GM20431 (cell line): ENCODE data around the gene TBC1D10A.

Source experiments
- in situ Hi-C: fragments of 300-500 bp; cut with MseI, MboI; formaldehyde crosslinking; loops from one replicate; pipeline ENCODE4 v1.15.0; 2020; ENCODE audit warnings: low sequenced_read_pairs; ENCODE audit not compliant: unreplicated experiment

Gene TBC1D10A

DNA sequence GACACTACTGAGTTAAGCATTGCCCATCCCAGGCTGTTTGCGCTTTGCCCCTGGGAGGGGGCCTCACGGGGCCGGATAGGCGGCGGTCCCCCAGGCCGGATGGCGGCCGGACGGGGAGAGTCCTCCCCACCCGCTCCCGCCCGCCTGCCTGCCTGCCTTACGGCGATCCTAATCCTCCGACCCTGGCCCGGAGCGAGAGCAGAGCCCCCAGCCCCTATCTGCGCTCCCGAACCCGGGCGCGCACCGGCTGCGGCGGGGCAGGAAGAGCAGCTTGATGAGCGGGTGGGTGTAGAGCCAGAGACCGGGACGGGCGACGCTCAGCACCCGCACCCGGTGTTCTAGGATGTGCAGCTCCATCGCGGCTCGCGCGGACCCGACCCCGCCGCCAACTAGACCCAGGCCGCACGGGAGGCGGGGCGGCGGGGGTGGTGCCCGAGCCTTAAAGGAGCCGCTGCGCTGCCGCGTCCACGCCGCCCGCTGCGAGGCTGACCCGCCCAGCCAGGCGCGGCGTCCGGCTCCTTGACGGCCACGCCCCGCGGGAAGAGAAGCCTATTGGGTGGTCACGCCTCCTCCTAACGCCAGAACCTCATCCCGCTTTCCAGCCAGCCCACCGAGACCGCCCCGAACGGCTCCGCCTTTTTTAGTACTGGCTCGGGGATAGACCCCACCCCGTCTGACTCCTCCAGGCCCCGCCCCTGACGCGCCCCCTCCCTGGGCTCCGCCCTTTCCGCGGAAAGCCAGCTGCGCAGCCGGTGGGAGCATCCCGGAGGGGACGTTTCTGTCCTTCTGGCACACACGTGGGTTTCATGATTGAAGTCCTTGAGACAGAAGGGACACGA, 37.4 kb downstream of the TBC1D10A start, which contains the start of gene CASTOR1:
Gene CASTOR1, minus strand, starts transcription at position 365 of the 839 bp plus-strand sequence. Its CDS starts 8 bp downstream, at position 357.
- in situ Hi-C loops: loop anchor here (10.0 kb wide), 1 partner anchor 95 kb away; the partner anchor contains the start of gene RNF215

DNA sequence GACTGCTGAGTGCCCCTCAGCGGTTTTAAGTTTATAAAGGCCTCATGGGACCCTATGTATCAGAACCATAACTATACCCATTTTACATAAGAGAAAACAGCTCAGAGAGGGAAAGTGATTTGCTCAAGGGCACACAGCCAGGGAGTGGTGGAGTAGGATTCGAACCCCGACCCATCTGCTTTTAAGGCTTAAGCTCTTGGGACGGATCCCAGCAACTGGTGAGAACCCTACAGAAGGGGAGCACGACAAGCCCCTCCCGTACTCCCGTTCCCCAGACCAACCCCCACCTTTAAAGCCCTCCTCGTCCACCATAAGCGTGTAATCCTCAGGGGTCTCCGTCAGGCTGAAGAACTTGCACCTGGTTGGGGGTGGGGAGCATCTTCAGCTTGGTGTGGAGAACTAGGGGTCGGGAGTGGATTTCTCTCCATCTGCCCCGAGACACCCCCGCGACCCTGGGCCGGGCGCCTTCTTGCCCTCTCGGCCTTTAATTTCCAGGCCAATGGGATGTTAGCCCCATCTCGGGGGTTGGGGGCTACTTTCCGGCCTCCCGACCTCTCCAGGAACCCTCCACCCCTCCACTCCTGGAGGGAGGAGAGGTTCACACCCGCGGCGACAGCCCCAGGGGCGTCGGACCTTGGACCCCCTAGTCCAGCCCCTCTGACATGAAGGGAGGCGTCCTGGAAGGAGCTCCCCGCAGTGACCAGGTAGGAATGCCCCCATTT, 38.2 kb downstream of the TBC1D10A start:
- in situ Hi-C loops: loop anchor here (10.0 kb wide), 1 partner anchor 96 kb away; the partner anchor contains the start of gene RNF215

DNA sequence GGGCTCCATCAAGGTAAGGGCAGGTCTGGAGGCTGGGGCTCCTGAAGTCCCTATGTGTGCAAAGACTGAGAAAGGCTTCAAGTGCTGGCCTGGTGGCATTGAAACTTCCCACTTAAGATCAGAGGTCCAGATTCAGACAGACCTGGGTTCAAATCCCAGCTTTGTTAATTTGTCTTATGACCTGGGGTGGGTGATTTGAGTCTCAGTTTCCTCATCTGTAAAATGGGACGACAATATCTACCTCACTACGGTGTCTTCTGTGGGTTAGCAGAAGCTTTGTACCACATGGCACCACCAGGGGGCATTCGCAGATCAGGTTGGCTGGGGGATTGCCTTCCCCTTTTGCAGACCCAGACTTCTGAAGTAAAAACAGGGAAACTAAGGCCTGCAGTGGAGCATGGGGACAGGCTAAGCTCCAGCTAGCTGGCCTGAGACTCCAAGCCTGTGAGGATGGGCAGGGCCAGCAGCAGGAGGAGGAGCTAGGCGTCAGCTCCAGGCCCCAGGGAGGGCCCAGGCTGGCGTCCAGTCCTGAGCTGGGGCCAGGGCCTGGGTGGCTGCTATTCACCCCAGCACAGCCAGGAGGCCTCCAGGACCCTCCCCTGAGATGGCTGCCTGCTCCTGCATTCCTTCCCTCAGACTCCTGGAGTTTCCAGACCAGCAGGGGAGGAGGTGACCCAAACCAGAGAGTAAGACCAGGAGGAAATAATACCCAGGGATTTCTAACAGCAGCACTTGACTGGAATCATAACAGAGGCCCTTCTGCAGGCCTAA, 38.9 kb downstream of the TBC1D10A start:
- in situ Hi-C loops: loop anchor here (10.0 kb wide), 1 partner anchor 97 kb away; the partner anchor contains the start of gene RNF215

DNA sequence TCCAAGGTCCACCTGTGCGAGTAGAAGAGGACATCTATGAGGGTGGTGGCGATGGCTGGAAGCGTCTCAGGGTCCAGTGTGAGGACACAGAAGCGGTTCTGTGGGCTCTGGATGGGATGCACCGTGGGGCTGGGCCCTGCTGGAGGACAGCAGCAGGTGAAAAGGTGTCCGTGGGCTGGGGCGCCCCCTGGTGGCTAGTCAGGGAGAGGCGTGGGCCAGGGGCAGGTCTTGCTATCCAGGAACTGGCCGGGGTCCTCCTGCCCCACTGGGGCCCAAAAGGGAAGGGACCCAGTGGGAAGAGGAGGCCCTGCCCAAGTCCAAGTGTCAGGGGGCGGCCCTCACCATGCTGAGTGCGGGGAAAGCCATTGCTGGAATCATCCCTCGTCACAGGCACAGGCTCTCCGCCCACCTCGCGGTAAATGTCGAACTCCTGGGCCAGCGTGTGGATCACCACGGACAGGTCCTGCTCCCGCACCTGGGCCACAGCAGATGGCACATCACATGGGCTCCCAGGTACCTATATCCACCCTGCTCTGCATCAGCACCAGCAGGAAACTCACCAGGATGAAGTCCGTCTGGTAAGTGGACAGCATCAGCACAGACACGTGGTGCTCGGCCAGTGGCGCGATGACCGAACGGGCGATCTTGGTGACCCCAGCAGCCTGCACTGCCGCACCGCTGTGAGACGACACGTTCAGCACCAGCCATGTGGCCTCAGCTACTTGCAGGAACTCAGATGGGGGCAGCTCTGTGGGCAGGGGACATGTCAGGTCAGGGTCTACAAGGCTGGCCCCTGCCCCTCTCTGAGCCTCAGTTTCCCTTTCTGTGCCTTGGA, 39.7 kb downstream of the TBC1D10A start:
- in situ Hi-C loops: loop anchor here (10.0 kb wide), 1 partner anchor 98 kb away; the partner anchor contains the start of gene RNF215

DNA sequence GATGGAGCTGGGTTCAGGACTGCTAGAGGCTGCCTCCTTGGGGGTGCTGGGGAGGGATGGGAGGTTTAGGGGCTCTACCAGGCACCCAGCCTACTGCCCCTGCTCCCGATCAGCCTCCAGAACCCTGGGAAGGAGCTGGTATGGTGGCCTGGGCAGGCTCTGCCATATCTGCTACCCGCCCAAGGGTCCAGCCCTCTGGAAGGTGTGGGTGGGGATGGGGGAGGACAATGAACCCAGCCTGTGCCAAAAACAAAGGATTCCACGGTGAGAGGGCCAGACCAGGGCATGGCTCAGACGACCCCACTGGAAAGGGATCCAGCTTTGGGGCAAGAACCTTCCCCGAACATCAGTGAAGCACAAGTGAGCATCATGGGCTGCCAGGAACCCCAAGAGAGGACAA, 40.4 kb downstream of the TBC1D10A start:
- in situ Hi-C loops: loop anchor here (10.0 kb wide), 1 partner anchor 98 kb away; the partner anchor contains the start of gene RNF215

DNA sequence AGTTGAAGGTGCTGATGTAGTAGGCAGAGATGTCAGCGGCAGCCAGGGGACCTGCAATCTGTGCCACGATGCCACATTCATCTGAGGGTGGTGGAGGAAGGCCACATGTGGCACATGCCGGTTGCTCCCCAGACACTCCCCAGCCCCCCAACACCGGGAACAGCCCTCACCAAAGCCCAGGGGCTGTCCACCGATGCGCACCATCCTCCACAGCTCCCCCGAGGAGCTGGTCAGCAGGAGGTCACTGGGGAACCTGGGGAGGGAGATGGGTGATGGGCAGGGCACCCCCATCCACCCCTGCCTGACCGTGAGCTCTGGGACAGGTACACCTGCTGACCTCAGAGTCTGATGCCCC, 40.9 kb downstream of the TBC1D10A start:
- in situ Hi-C loops: loop anchor here (10.0 kb wide), 1 partner anchor 99 kb away; the partner anchor contains the start of gene RNF215

DNA sequence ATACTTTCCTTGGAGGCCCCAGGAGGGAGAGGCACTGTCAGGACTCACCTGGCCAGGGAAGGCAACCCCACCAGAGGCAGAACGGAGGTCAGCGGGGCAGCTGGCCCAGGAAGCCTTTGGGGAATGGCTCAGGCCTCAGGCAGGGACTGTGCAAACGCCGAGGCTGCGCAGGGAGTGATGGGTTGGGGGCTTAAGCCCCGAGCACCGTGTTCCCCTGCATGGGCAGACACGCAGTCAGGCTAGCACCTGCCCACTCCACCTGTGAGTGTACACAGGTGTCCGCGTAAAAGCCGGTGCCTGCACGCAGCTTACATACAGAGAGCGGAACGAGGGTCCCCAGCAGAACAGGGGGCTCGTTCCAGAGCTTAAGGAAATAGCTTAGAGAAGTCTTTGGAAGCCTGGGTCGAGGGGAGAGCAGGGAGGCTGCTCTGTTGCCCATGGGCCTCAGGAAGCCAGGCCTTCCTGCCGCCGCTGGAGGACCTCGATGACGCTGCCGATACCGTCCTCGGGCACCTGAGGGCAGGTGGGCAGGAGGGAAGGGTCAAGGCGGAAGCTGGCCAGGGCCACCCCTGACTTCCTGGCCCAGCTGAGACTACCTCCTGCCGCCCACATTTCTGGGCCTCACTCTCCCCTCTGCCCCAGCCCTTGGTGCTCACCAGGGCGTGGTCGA, 41.4 kb downstream of the TBC1D10A start:
- in situ Hi-C loops: loop anchor here (10.0 kb wide), 1 partner anchor 99 kb away; the partner anchor contains the start of gene RNF215

DNA sequence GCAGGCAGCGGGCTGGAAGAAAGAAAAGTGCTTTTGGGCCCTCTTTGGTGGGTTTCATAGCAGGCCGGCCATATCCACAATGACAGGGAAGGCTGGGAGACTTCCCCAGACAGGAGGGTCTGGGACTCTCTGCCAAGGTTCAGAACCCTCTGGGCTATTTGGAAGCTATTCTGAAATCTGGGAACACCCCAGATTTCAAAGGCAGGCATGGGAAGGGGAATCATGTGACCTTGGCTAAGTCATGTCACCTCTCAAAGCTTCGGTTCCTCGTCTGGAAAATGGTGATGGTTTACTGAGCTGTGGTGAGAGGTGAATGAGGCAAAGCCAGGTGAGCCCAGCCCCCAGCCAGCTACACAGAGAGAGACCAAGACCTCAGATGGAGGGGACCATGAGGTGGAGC, 42.1 kb downstream of the TBC1D10A start:
- in situ Hi-C loops: loop anchor here (10.0 kb wide), 1 partner anchor 100 kb away; the partner anchor contains the start of gene RNF215

DNA sequence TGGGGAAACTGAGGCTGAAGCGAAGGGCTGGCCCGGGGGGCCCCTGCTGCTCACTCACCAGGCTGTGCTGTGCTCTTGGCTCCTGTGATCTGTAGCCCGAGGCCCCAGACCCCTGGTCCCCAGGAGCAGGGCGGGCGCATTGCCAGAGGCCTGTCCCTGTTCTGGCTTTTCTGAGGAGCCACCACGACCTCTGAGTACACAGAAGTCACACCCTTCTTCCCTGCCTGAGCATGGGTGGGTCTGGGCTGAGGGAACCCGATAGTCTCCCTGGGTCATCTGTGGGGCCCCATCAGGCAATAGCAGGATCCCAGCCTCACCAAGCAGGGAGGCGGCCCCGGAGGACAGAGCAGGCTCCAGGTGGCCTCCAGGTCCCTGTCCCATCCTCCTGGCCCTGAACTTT, 42.6 kb downstream of the TBC1D10A start:
- in situ Hi-C loops: loop anchor here (10.0 kb wide), 1 partner anchor 101 kb away; the partner anchor contains the start of gene RNF215

DNA sequence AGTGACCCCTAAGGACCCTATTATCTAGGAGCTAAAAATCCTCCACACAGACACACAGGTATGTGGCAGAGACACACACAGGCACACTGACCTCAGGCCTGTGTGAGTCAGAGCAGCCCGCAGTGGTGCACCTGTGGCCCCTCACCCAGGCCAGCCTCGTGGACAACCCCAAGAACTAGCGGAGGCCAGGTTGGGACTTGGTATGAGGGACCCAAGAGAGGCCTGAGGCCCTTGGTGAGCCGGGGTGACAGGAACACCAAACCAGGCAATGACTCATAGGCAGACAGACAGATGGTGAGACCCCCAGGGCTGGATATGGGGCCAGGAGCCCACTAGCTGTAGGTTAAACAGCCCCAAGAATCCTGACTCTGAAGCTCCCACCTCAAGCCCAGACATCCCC, 43.4 kb downstream of the TBC1D10A start:
- in situ Hi-C loops: loop anchor here (10.0 kb wide), 1 partner anchor 101 kb away; the partner anchor contains the start of gene RNF215

DNA sequence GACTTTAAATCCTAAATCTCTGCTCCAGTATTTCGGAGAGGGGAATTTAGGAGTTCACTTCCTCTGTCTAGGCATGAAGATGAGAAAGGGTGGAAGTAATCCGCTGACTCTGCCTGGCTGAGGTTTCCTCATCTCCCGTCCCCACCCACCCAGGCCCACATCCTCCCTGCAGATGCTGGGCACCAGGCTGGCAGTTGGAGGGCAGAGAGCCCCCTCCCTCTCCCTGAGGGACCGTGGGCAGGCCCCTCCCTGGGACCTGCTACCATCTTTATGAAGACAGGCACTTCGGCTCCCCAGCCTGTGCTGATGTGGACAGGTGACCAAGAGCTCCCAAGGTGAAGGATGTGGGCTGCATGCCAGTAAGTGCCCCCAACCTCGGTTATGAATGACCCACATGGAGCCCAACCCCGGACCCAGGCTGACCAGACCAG, 44.1 kb downstream of the TBC1D10A start:
- in situ Hi-C loops: loop anchor here (10.0 kb wide), 1 partner anchor 102 kb away; the partner anchor contains the start of gene RNF215

DNA sequence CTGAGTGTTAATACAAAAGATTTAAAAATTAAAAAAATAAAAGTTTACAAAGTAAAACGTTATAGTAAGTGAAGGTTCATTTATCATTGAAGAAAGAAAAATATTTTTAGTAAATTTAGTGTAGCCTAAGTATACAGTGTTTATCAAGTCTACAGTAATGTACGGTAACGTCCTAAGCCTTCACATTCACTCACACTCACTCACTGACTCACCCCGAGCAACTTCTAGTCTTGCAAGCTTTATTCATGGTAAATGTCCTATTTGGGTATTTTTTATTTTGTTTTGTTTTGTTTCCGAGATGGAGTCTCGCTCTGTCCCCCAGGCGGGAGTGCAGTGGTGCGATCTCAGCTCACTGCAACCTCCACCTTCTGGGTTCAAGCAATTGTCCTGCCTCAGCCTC, 46.2 kb downstream of the TBC1D10A start:
- in situ Hi-C loops: loop anchor here (10.0 kb wide), 1 partner anchor 104 kb away; the partner anchor contains the start of gene RNF215

DNA sequence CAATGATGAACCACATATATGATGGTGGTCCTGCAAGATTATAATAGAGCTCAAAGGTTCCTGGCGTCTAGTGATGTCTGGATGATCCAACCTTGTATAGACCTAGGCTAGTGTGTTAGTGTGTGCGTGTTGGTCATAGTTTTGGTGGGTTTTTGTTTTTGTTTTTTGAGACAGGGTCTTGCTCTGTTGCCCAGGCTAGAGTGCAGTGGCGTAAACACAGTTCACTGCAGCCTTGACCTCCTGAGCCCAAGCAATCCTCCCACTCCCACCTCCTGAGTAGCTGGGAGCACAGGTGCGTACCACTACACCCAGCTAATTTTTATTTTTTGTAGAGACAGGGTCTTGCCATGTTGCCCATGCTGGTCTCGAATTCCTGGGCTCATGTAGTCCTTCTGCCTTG, 46.8 kb downstream of the TBC1D10A start:
- in situ Hi-C loops: loop anchor here (10.0 kb wide), 1 partner anchor 105 kb away; the partner anchor contains the start of gene RNF215

DNA sequence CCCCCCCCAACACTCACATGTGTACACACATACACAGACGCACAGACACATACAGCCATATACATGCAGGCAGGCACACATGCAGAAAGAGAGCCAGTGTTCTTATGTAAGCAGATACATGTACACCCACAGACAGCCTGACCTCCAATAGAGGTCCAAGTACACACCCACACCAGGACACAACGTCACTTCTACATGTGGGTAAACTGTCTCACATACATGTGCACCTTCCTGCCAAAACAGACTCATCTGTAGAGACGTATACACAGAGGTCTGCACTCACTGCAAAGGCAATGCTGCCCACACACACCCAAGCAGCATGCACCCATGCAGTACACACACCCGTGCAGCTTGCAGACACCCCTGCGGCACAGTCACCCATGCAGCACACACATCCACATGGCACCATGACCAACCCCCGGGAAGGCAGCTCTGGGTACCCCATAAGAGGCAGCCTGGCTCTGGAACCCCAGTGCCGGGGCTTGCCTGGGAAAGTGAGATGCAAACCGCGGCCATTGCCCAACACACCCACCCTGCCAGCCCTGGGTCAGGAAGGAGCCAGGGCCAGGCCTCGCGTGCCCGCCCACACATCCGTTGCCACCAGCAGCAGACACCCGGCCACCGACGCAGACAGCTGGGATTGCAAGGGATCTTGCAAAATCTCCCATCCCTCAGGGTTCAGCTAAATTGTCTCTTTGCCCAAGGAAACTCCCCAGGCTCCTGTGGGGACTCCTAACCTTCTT, 47.5 kb downstream of the TBC1D10A start:
- in situ Hi-C loops: no loop called here

DNA sequence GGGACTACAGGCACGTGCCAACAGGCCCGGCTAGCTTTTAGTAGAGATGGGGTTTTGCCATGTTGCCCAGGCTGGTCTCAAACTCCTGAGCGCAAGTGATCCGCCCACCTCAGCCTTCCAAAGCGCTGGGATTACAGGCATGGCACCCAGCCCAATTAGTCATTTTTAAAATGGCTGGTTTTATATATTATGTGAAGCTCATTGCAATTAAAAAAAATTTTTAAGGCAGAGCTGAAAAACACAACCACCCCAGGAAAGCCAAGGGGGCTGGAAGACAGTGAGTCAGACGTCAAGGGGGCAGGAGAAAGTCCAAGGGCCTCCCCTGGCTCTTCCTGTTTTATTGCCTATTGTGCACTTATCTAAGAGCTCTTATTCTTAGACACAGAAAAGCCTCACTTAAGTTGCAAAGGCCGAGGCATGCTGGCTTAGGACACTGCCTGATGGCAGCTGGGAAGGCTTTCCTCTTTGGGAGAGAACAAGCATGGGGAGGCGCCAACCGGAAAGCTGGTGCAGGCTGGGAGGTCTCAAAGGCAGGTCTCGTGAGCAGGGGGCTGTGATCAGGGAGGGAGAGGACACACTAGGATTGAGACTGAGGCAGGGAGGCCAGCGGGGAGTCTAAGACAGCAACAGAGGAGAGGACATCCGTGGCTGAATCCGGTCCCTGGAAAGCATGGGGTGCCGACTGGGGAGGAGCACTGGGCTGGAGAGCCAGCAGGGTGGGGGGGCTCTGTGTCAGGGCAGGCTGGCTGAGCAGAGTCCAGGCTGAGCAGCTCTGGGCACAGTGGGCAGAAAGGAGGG, 49.0 kb downstream of the TBC1D10A start:
- in situ Hi-C loops: no loop called here

DNA sequence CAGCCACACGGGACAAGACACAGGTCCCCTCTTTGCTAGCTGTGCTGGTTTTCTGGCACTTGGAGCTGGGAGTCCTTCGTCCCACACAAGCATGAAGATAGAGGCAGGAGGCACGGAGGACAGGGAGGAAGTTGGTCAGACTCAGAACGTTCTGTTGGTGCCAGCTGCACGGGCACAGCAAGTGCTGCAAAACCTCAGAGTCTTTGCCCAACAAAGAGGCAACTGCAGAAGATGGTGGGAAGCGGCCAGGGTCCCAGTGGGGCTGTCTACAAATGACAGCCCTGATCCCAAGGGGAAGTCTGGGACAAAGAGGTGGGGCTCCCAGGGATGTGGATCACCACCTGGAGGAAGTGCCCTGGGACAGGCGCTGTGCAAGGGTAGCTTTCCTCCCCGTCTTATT, 50.7 kb downstream of the TBC1D10A start:
- in situ Hi-C loops: no loop called here

DNA sequence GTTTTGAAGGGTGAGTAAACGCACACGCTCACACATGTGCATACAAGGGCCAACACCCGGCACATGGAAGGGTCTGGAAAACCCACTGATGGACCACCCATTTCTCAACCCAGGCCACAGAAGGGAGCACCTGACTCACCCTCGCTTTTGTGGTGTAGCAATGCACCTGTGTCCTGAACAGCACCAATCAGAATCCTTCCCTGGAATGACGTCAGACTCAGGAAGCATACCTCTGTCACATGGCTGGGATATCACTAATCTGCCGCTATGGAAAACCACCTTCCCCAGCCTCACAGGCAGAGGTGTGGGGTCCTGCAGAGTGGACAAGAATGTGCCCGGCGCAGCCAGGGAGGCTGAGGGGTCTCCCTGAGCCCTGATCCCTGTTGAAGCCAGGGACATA, 51.1 kb downstream of the TBC1D10A start:
- in situ Hi-C loops: no loop called here
